Gastrocnemius medialis (tissue), 4 donors: ENCODE results near the gene PADI4.

Source experiments
- POLR2A ChIP-seq, 2 donors: fragments of 450-650 bp; IDR thresholded peaks; one replicate each; pipeline ENCODE4 v1.6.1; 2017; ENCODE audit warnings: antibody characterized with exemption in 2 of 2, mild to moderate bottlenecking in 2 of 2, moderate library complexity in 2 of 2
- TF ChIP-seq, protein P1 (sequence below), 5 experiments: fragments of 450-650 bp in 3 of 5; fragments of 200-600 bp in 2 of 5; sonication (generic) in 2 of 5; IDR thresholded peaks in 4 of 5; conservative IDR thresholded peaks in 1 of 5; 1 replicate in 4 of 5; 2 replicates in 1 of 5; pipeline ENCODE4 v1.5.1; 2016 to 2019; ENCODE audit warnings: antibody characterized with exemption in 5 of 5, mild to moderate bottlenecking in 3 of 5, moderate library complexity in 3 of 5

- TF ChIP-seq, protein P1, sequence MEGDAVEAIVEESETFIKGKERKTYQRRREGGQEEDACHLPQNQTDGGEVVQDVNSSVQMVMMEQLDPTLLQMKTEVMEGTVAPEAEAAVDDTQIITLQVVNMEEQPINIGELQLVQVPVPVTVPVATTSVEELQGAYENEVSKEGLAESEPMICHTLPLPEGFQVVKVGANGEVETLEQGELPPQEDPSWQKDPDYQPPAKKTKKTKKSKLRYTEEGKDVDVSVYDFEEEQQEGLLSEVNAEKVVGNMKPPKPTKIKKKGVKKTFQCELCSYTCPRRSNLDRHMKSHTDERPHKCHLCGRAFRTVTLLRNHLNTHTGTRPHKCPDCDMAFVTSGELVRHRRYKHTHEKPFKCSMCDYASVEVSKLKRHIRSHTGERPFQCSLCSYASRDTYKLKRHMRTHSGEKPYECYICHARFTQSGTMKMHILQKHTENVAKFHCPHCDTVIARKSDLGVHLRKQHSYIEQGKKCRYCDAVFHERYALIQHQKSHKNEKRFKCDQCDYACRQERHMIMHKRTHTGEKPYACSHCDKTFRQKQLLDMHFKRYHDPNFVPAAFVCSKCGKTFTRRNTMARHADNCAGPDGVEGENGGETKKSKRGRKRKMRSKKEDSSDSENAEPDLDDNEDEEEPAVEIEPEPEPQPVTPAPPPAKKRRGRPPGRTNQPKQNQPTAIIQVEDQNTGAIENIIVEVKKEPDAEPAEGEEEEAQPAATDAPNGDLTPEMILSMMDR (IDR thresholded peaks at IDR 0.05 in 4 of 5, conservative IDR thresholded peaks at IDR 0.05 in 1 of 5), result no peak
- TF ChIP-seq POLR2A (IDR thresholded peaks at IDR 0.05), result no peak
Measured at GRCh38 chr1:17355898-17356297, 47.9 kb downstream of the PADI4 start.
